HUES6 (cell line): ENCODE measurements around the gene SPTBN5.

ENCODE experiments used
- H3K27ac ChIP-seq: 2 replicates; pipeline ENCODE4 v1.7.0; 2013; ENCODE audit warnings: low read depth, mild to moderate bottlenecking, low read length, inconsistent platforms
- H3K27me3 ChIP-seq: 2 replicates; pipeline ENCODE4 v1.6.1; 2013; ENCODE audit warnings: low read length; ENCODE audit not compliant: control insufficient read depth, insufficient read depth
- H3K36me3 ChIP-seq: 2 replicates; pipeline ENCODE4 v1.6.1; 2013; ENCODE audit warnings: low read length; ENCODE audit not compliant: control insufficient read depth, insufficient read depth
- H3K4me1 ChIP-seq: 2 replicates; pipeline ENCODE4 v1.6.1; 2013; ENCODE audit warnings: low read length; ENCODE audit not compliant: control insufficient read depth, insufficient read depth
- H3K4me3 ChIP-seq: 2 replicates; pipeline ENCODE4 v1.5.1; 2013; ENCODE audit warnings: low read depth, low read length
- H3K9ac ChIP-seq: one replicate; pipeline ENCODE4 v1.6.1; 2013; ENCODE audit warnings: mild to moderate bottlenecking, low read length
- H3K9me3 ChIP-seq: 2 replicates; pipeline ENCODE4 v1.6.1; 2013; ENCODE audit warnings: low read depth, low read length; ENCODE audit not compliant: control insufficient read depth, insufficient read depth

SPTBN5 gene

GRCh38 chr15:41914411-41914810, 20.6 kb upstream of the SPTBN5 start:
- Histone ChIP-seq H3K9ac (no peak overlapping the region), H3K36me3 (peaks cover 60% of the 10 kb centered on the region), H3K9me3 (no peaks in the 10 kb centered on the region), H3K4me1 (no peaks in the 10 kb centered on the region; the same call in 1 of the 2 replicates), H3K27me3 (no peaks in the 10 kb centered on the region), H3K27ac (no peak overlapping the region), H3K4me3 (no peak overlapping the region)

- peaks cover 60% of the 10 kb centered on the region for H3K36me3 ChIP-seq
- H3K4me1 ChIP-seq: no peaks in the 10 kb centered on the region; the same call in 1 of the 2 replicates
- no peak overlapping the region for H3K9ac ChIP-seq
- no peak overlapping the region for H3K4me3 ChIP-seq
- no peak overlapping the region for H3K27ac ChIP-seq
- H3K9me3 ChIP-seq: no peaks in the 10 kb centered on the region
- H3K27me3 ChIP-seq: no peaks in the 10 kb centered on the region
Measured at GRCh38 chr15:41913256-41913655, 19.4 kb upstream of the SPTBN5 start.

GRCh38 chr15:41911691-41912345, 18.0 kb upstream of the SPTBN5 start:
- peaks cover 64% of the 10 kb centered on the region for H3K36me3 ChIP-seq
- H3K27me3 ChIP-seq: no peaks in the 10 kb centered on the region
- H3K27ac ChIP-seq: no peak overlapping the region
- H3K4me1 ChIP-seq: no peaks in the 10 kb centered on the region
- no peak overlapping the region for H3K9ac ChIP-seq
- H3K4me3 ChIP-seq: no peak overlapping the region
- H3K9me3 ChIP-seq: no peaks in the 10 kb centered on the region

GRCh38 chr15:41908736-41909461, 15.0 kb upstream of the SPTBN5 start:
- Histone ChIP-seq H3K4me3 (no peak overlapping the region), H3K36me3 (peaks cover 56% of the 10 kb centered on the region), H3K9me3 (no peaks in the 10 kb centered on the region), H3K27ac (no peak overlapping the region), H3K27me3 (no peaks in the 10 kb centered on the region), H3K9ac (no peak overlapping the region), H3K4me1 (peaks cover 3% of the 10 kb centered on the region; the same call in 1 of the 2 replicates)

GRCh38 chr15:41907141-41907540, 13.3 kb upstream of the SPTBN5 start:
- H3K27me3 ChIP-seq: no peaks in the 10 kb centered on the region
- H3K9me3 ChIP-seq: no peaks in the 10 kb centered on the region
- no peak overlapping the region for H3K4me3 ChIP-seq
- no peak overlapping the region for H3K9ac ChIP-seq
- H3K27ac ChIP-seq: no peak overlapping the region
- peaks cover 3% of the 10 kb centered on the region; the same call in 1 of the 2 replicates for H3K4me1 ChIP-seq
- peaks cover 46% of the 10 kb centered on the region for H3K36me3 ChIP-seq

- H3K36me3 ChIP-seq: peaks cover 47% of the 10 kb centered on the region
- peaks cover 3% of the 10 kb centered on the region; the same call in 1 of the 2 replicates for H3K4me1 ChIP-seq
- H3K9ac ChIP-seq: no peak overlapping the region
- H3K9me3 ChIP-seq: no peaks in the 10 kb centered on the region
- H3K27ac ChIP-seq: no peak overlapping the region
- H3K27me3 ChIP-seq: no peaks in the 10 kb centered on the region
- no peak overlapping the region for H3K4me3 ChIP-seq
Measured at GRCh38 chr15:41906608-41907007, 12.8 kb upstream of the SPTBN5 start.

GRCh38 chr15:41905036-41905793, 11.4 kb upstream of the SPTBN5 start:
- H3K27me3 ChIP-seq: no peaks in the 10 kb centered on the region
- no peak overlapping the region for H3K9ac ChIP-seq
- no peak overlapping the region for H3K27ac ChIP-seq
- H3K4me3 ChIP-seq: no peak overlapping the region
- H3K9me3 ChIP-seq: no peaks in the 10 kb centered on the region
- peaks cover 51% of the 10 kb centered on the region for H3K36me3 ChIP-seq
- H3K4me1 ChIP-seq: peaks cover 3% of the 10 kb centered on the region; the same call in 1 of the 2 replicates

GRCh38 chr15:41904541-41905005, 10.7 kb upstream of the SPTBN5 start:
- no peaks in the 10 kb centered on the region for H3K27me3 ChIP-seq
- no peak overlapping the region for H3K9ac ChIP-seq
- H3K27ac ChIP-seq: no peak overlapping the region
- H3K4me1 ChIP-seq: peaks cover 3% of the 10 kb centered on the region; the same call in 1 of the 2 replicates
- H3K36me3 ChIP-seq: peaks cover 48% of the 10 kb centered on the region
- no peak overlapping the region for H3K4me3 ChIP-seq
- no peaks in the 10 kb centered on the region for H3K9me3 ChIP-seq

GRCh38 chr15:41903782-41904181, 9.9 kb upstream of the SPTBN5 start:
- Histone ChIP-seq H3K27ac (no peak overlapping the region), H3K36me3 (peaks cover 45% of the 10 kb centered on the region)

GRCh38 chr15:41901431-41901830, 7.6 kb upstream of the SPTBN5 start:
- peaks cover 7% of the 10 kb centered on the region; the same call in 1 of the 2 replicates for H3K4me1 ChIP-seq
- peaks cover 27% of the 10 kb centered on the region for H3K36me3 ChIP-seq
- H3K4me3 ChIP-seq: no peak overlapping the region
- no peak overlapping the region for H3K27ac ChIP-seq
- H3K27me3 ChIP-seq: no peaks in the 10 kb centered on the region
- no peaks in the 10 kb centered on the region for H3K9me3 ChIP-seq
- H3K9ac ChIP-seq: no peak overlapping the region

More at GRCh38 chr15:41903782-41904181, 9.9 kb upstream of the SPTBN5 start:
- no peak overlapping the region for H3K9ac ChIP-seq
- peaks cover 3% of the 10 kb centered on the region; the same call in 1 of the 2 replicates for H3K4me1 ChIP-seq
- no peaks in the 10 kb centered on the region for H3K9me3 ChIP-seq
- no peak overlapping the region for H3K4me3 ChIP-seq
- H3K27me3 ChIP-seq: no peaks in the 10 kb centered on the region
